Measurements from ENCODE around the gene YAP1.

GRCh38 chr11:102251423-102251822, 141.2 kb downstream of the YAP1 start:
- TF ChIP-seq CTCF (IDR thresholded peaks at IDR 0.05; ENCODE audit: insufficient read depth, low read length, poor library complexity, severe bottlenecking) (no peak), EZH2phosphoT487 (conservative IDR thresholded peaks at IDR 0.05; ENCODE audit: low read length) (no peak)
